Measurements from ENCODE around the gene EML6. TPM values are rescaled to one million over a fixed set of nuclear protein-coding genes. Genes with fewer than 3 reads are reported as not detected.

EML6 gene
- total RNA-seq, 1 donor from 2014 or later, result 0.63 TPM

DNA sequence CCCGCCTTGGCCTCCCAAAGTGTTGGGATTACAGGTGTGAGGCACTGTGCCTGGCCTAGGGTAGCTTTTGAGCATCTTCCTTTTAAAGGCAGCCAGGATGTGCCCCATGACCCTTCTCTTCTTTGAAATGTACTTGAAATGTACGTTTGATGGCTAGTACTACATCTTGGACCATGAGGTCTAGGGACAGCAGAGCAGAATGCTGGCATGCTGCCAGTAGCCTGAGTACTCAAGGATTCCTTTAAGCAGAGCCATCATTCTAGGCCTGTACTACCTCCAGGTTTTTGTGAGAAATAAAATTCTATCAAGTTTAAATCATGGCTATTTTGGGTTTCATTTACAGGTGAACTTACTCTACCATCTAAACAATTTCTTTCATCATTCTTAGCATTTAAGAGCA is 2.9 kb upstream of the EML6 start:
- no peak overlapping the region for H3K4me3 ChIP-seq (ENCODE audit: low read depth, low read length)
- H3K36me3 ChIP-seq (ENCODE audit: control insufficient read depth, insufficient read depth, low read length), result no peaks in the 10 kb centered on the region
- peaks cover 11% of the 10 kb centered on the region for H3K27me3 ChIP-seq (ENCODE audit: control insufficient read depth, insufficient read depth, low read length)
- TF ChIP-seq, protein P1, sequence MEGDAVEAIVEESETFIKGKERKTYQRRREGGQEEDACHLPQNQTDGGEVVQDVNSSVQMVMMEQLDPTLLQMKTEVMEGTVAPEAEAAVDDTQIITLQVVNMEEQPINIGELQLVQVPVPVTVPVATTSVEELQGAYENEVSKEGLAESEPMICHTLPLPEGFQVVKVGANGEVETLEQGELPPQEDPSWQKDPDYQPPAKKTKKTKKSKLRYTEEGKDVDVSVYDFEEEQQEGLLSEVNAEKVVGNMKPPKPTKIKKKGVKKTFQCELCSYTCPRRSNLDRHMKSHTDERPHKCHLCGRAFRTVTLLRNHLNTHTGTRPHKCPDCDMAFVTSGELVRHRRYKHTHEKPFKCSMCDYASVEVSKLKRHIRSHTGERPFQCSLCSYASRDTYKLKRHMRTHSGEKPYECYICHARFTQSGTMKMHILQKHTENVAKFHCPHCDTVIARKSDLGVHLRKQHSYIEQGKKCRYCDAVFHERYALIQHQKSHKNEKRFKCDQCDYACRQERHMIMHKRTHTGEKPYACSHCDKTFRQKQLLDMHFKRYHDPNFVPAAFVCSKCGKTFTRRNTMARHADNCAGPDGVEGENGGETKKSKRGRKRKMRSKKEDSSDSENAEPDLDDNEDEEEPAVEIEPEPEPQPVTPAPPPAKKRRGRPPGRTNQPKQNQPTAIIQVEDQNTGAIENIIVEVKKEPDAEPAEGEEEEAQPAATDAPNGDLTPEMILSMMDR (IDR thresholded peaks at IDR 0.05; ENCODE audit: insufficient read depth, low read length, poor library complexity, severe bottlenecking), result no peak
- no peak for DNase-seq (ENCODE audit: low read depth)

DNA sequence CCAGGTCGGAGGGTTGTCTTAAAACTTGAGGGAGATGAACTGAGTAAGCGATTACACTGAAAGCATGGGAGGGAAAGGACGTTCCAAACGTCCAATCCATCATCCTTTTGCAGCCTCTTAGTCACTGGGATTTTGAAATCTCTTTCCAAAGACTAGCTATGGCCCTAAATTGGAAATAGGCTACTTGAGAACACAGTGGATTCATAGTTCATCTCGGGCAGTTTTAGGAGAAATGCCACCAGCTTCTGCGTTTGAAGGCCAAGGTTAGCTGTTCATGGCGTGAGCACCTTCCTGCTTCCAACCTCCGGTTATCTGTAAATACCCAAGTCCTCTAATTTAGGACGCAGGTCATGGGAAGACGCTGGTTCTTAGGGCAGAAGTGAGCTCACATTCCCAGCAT is 821 bp upstream of the EML6 start:
- H3K27me3 ChIP-seq (ENCODE audit: control insufficient read depth, insufficient read depth, low read length), result peaks cover 11% of the 10 kb centered on the region
- no peaks in the 10 kb centered on the region for H3K36me3 ChIP-seq (ENCODE audit: control insufficient read depth, insufficient read depth, low read length)
- H3K4me3 ChIP-seq (ENCODE audit: low read depth, low read length), result peak overlapping the region; percentile 62
- no peak for DNase-seq (ENCODE audit: low read depth)
- TF ChIP-seq, protein P1 (IDR thresholded peaks at IDR 0.05; ENCODE audit: insufficient read depth, low read length, poor library complexity, severe bottlenecking), result no peak

DNA sequence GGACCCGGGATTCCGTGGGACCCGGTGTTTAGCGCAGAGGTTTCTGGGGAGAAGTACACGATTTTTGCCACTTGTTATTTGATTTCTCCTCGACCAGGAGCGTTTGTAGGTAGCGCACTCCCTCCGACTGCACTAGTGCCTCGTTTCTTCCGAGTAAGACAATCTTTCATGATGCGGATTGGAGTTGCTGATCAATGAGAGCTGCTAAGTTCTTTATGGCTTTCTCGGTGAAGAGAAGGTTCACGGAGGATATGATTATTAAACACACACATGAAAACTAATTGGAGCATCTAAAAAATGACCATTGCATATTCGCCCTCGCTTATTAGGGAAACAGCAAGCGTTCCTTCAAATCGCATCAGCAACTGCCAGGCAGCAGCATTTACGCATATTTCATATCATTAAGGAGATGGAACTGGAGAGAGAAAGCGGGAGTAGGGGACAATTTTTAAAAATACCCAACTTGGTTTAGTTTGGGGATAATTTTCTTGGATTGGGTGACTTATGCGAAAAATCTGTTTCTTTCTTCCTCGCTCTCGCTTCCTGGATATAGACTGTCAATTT is 616 bp downstream of the EML6 start:
- DNase-seq (ENCODE audit: low read depth), result no peak
- H3K27me3 ChIP-seq (ENCODE audit: control insufficient read depth, insufficient read depth, low read length), result peaks cover 11% of the 10 kb centered on the region
- TF ChIP-seq, protein P1 (IDR thresholded peaks at IDR 0.05; ENCODE audit: insufficient read depth, low read length, poor library complexity, severe bottlenecking), result no peak
- no peaks in the 10 kb centered on the region for H3K36me3 ChIP-seq (ENCODE audit: control insufficient read depth, insufficient read depth, low read length)
- H3K4me3 ChIP-seq (ENCODE audit: low read depth, low read length), result peak overlapping the region; percentile 66

DNA sequence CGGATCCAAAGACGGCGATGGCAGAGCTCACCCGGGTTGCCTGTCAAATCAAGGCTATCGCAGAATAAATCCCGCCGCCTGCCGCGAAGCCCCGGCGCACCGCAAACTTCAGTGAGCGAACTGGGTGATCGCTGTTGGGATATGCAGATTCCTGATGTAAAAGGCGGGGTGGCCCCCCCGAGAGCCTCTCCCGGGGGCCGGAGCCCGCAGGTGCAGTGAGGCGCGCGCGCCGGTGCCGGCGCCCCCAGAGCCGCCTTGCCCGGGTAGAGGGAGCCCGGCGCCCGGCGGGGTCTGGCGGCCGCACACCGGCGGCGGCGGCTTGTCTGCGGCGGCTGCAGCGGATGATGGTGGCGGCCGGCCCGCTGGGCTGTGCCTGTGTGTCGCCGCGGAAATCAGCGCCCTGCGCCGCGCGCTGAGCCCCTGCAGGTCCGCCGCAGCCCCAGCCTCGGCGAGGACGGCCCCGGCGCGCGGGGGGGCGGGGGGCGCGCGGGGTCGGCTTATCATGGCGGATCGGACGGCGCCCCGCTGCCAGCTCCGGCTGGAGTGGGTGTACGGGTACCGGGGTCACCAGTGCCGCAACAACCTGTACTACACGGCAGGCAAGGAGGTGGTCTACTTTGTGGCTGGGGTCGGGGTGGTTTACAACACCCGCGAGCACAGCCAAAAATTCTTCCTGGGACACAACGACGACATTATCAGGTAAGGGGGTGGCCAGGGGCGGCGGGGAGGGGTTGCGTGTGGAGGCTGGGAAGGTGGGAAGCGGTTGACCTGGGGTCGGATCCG is 1.3 kb downstream of the EML6 start:
- no peak for DNase-seq (ENCODE audit: low read depth)
- no peaks in the 10 kb centered on the region for H3K36me3 ChIP-seq (ENCODE audit: control insufficient read depth, insufficient read depth, low read length)
- peaks cover 11% of the 10 kb centered on the region for H3K27me3 ChIP-seq (ENCODE audit: control insufficient read depth, insufficient read depth, low read length)
- peak overlapping the region; percentile 66 for H3K4me3 ChIP-seq (ENCODE audit: low read depth, low read length)
- TF ChIP-seq, protein P1 (IDR thresholded peaks at IDR 0.05; ENCODE audit: insufficient read depth, low read length, poor library complexity, severe bottlenecking), result no peak

DNA sequence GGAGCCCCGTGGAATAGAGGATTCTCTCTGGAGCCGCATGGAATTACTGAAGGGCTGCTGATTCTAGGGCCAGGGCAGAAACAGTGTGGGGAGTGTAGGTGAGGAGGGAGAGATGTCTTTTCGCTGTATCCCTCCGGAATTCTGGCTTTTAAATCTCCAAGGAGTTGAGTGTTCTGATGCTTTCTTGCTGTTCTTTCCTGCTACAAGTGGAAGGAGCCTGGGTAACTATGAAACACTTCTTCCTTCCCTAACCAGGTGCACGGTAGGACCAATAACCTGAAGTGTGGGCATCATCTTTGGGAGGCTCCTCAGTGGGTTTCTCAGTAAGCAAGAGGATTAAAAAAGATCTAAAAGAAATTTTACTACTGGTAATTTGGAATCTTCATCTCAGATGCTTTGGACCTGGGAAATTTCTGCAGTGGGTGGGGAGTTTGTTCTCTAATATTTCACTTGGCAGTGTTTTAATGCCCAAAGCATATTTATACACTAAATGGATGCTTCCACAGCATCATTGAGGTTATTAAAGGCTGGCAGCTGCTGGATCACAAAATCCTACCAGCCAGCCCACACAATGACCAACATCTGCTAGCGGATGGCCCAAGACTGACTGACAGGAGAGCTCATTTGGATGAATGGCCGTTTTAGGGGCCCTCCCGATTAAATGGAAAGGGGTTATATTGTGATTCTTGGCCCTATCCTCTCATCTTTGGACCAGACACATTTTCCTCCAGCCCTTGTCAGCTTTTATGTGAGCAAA is 2.1 kb downstream of the EML6 start:
- TF ChIP-seq, protein P1 (IDR thresholded peaks at IDR 0.05; ENCODE audit: insufficient read depth, low read length, poor library complexity, severe bottlenecking), result no peak
- Histone ChIP-seq H3K27me3 (ENCODE audit: control insufficient read depth, insufficient read depth, low read length) (peaks cover 11% of the 10 kb centered on the region), H3K36me3 (ENCODE audit: control insufficient read depth, insufficient read depth, low read length) (no peaks in the 10 kb centered on the region), H3K4me3 (ENCODE audit: low read depth, low read length) (no peak overlapping the region)
- DNase-seq (ENCODE audit: low read depth), result no peak

All from kidney epithelial cell (primary cell).